ENCODE results near the gene MED29. TPM values are rescaled to one million over a fixed set of nuclear protein-coding genes. Genes with fewer than 3 reads are reported as not detected.

Gene MED29
- total RNA-seq, 1 experiment from 2014 or later = 739 TPM

- no peak for DNase-seq (ENCODE audit: low read depth, low spot score)
- H3K9me3 ChIP-seq (ENCODE audit: control insufficient read depth, insufficient read depth, low read depth, low read length) = no peaks in the 10 kb centered on the region
- POLR2A ChIA-PET = interaction anchor here (0.5 to 2.0 kb wide), 21 partner anchors 10 to 862 kb away, joined by 3 to 12 read pairs (median 6); partner anchors contain the start of genes PLEKHG2, RPS16 and SAMD4B
- in situ Hi-C loops (cut with HindIII; ENCODE audit: low pct_unique_long_range_greater_than_20kb, low sequenced_read_pairs) (no loop called here), intact Hi-C loops (cut with micrococcal nuclease; ENCODE audit: unreplicated experiment) (no loop called here)
- peak overlapping the region; percentile 0; the same call in 1 of the 2 replicates for H3K27ac ChIP-seq (ENCODE audit: low read length)
- no peak for TF ChIP-seq REST (IDR thresholded peaks at IDR 0.05; ENCODE audit: insufficient read depth in 1 of 2, low read depth in 2 of 2, low read length in 1 of 2)
- no peak for TF ChIP-seq SIN3A (IDR thresholded peaks at IDR 0.05; ENCODE audit: borderline replicate concordance, insufficient read depth, low read depth, low read length)
- no peak for TF ChIP-seq TCF7L2 (IDR thresholded peaks at IDR 0.05; ENCODE audit: low read depth, low read length)
- TF ChIP-seq POLR2AphosphoS5 (IDR thresholded peaks at IDR 0.05; ENCODE audit: low read depth, low read length) = no peak
- no peak for TF ChIP-seq CTCF (IDR thresholded peaks at IDR 0.05)
- CTCF ChIA-PET = interaction anchor here (0.6 to 1.5 kb wide), 9 partner anchors 12 to 751 kb away, joined by 3 to 12 read pairs (median 4); no protein-coding TSS in a partner anchor
- BruUV-seq (replicated peaks) = TSS peak; percentile 88
- no peak for ATAC-seq
- peaks cover 37% of the 10 kb centered on the region for H3K4me1 ChIP-seq (ENCODE audit: control insufficient read depth, insufficient read depth, low read length)
- peaks cover 87% of the 10 kb centered on the region for H3K36me3 ChIP-seq (ENCODE audit: control insufficient read depth, insufficient read depth, low read length)
- H3K27me3 ChIP-seq (ENCODE audit: control insufficient read depth, insufficient read depth, low read length) = no peaks in the 10 kb centered on the region
- H3K4me3 ChIP-seq (ENCODE audit: low read depth in 2 of 2, low read length in 2 of 2) = no peak overlapping the region
These were observed 5.4 kb upstream of the MED29 start for GRCh38 chr19:39385629-39386411.

GRCh38 chr19:39386557-39386956 is 4.6 kb upstream of the MED29 start:
- TF ChIP-seq REST (IDR thresholded peaks at IDR 0.05; ENCODE audit: insufficient read depth in 1 of 2, low read depth in 2 of 2, low read length in 1 of 2) (no peak), TCF7L2 (IDR thresholded peaks at IDR 0.05; ENCODE audit: low read depth, low read length) (no peak), POLR2AphosphoS5 (IDR thresholded peaks at IDR 0.05; ENCODE audit: low read depth, low read length) (no peak)
- POLR2A ChIA-PET = interaction anchor here (0.5 to 2.0 kb wide), 8 partner anchors 10 to 49 kb away, joined by 3 to 8 read pairs (median 4); partner anchors contain the start of genes RPS16 and SAMD4B

More at GRCh38 chr19:39386557-39386956, 4.6 kb upstream of the MED29 start:
- CTCF ChIA-PET = interaction anchor here (0.6 to 1.5 kb wide), 3 partner anchors 11 to 147 kb away, joined by 3 to 12 read pairs (median 3); no protein-coding TSS in a partner anchor
- DNase-seq (ENCODE audit: low read depth, low spot score) (no peak), ATAC-seq (no peak)
- peaks cover 80% of the 10 kb centered on the region for H3K36me3 ChIP-seq (ENCODE audit: control insufficient read depth, insufficient read depth, low read length)
- H3K27me3 ChIP-seq (ENCODE audit: control insufficient read depth, insufficient read depth, low read length) = no peaks in the 10 kb centered on the region
- intact Hi-C loops (cut with micrococcal nuclease; ENCODE audit: unreplicated experiment) (no loop called here), in situ Hi-C loops (cut with HindIII; ENCODE audit: low pct_unique_long_range_greater_than_20kb, low sequenced_read_pairs) (no loop called here)
- H3K4me3 ChIP-seq (ENCODE audit: low read depth in 2 of 2, low read length in 2 of 2) = no peak overlapping the region
- peaks cover 37% of the 10 kb centered on the region for H3K4me1 ChIP-seq (ENCODE audit: control insufficient read depth, insufficient read depth, low read length)
- H3K27ac ChIP-seq (ENCODE audit: low read length) = peak overlapping the region; percentile 0; the same call in 1 of the 2 replicates
- BruUV-seq (replicated peaks) = no TSS peak
- H3K9me3 ChIP-seq (ENCODE audit: control insufficient read depth, insufficient read depth, low read depth, low read length) = no peaks in the 10 kb centered on the region
